NCI-H1092 (cell line): ENCODE results near the gene CPTP.

Experiments
- DNase-seq: peaks from one replicate; lab custom pipeline; 2025; lab: John Stamatoyannopoulos, UW

Gene CPTP

GRCh38 chr1:1336446-1336845 lies 11.8 kb downstream of the CPTP start:
- DNase-seq, result no peak

GRCh38 chr1:1336931-1337792 lies 12.6 kb downstream of the CPTP start:
- no peak for DNase-seq

GRCh38 chr1:1337793-1338147 lies 13.2 kb downstream of the CPTP start:
- no peak for DNase-seq

GRCh38 chr1:1338278-1338677 lies 13.7 kb downstream of the CPTP start:
- DNase-seq, result no peak

- no peak for DNase-seq
Measured at GRCh38 chr1:1340185-1340584, 15.6 kb downstream of the CPTP start.

GRCh38 chr1:1340791-1341548 lies 16.4 kb downstream of the CPTP start:
- no peak for DNase-seq

GRCh38 chr1:1341549-1342021 lies 17.0 kb downstream of the CPTP start:
- DNase-seq, result no peak

- no peak for DNase-seq
Measured at GRCh38 chr1:1342061-1342562, 17.5 kb downstream of the CPTP start.

GRCh38 chr1:1342584-1343115 lies 18.0 kb downstream of the CPTP start:
- no peak for DNase-seq

GRCh38 chr1:1343811-1344421 lies 19.3 kb downstream of the CPTP start:
- no peak for DNase-seq

GRCh38 chr1:1344655-1345361 lies 20.2 kb downstream of the CPTP start:
- DNase-seq, result no peak

- DNase-seq, result no peak
Measured at GRCh38 chr1:1345384-1345783, 20.8 kb downstream of the CPTP start.

- no peak for DNase-seq
Measured at GRCh38 chr1:1345860-1346500, 21.4 kb downstream of the CPTP start.

GRCh38 chr1:1346501-1346890 lies 21.9 kb downstream of the CPTP start:
- DNase-seq, result no peak

GRCh38 chr1:1347026-1347595 lies 22.5 kb downstream of the CPTP start:
- DNase-seq, result no peak

- no peak for DNase-seq
Measured at GRCh38 chr1:1347663-1348419, 23.2 kb downstream of the CPTP start.

- no peak for DNase-seq
Measured at GRCh38 chr1:1348420-1349255, 24.0 kb downstream of the CPTP start.

- peak; percentile 32 for DNase-seq
Measured at GRCh38 chr1:1349256-1350012, 24.8 kb downstream of the CPTP start, which contains the start of gene DVL1. DVL1 (minus strand) TSS chr1:1349418; CDS start chr1:1349065, 353 bp downstream.
